A549 (cell line): ENCODE measurements around the gene PTPRN2.

Source experiments
- CBX2 ChIP-seq: fragments of 200-600 bp; sonication (generic); IDR thresholded peaks from 2 replicates; pipeline ENCODE4 v1.6.1; 2016; ENCODE audit warnings: low read depth, mild to moderate bottlenecking, borderline replicate concordance
- CHD2 ChIP-seq: fragments of 150-350 bp; IDR thresholded peaks from 2 replicates; pipeline ENCODE4 v1.6.1; 2014; ENCODE audit warnings: low read length; ENCODE audit not compliant: partially characterized antibody
- FOSL2 ChIP-seq, 2 experiments: fragments of 450-650 bp in 1 of 2; fragments of >200 bp in 1 of 2; sonication (Bioruptor Twin) in 1 of 2; formaldehyde crosslinking; IDR thresholded peaks; 2 replicates each; pipeline versions ENCODE4 v1.5.0 to v1.6.1; 2016 to 2020; ENCODE audit warnings: mild to moderate bottlenecking in 1 of 2, moderate library complexity in 1 of 2
- KDM1A ChIP-seq: fragments of 200-600 bp; sonication (generic); IDR thresholded peaks from 2 replicates; pipeline ENCODE4 v1.6.1; 2016; ENCODE audit warnings: low read depth, mild to moderate bottlenecking
- MAZ ChIP-seq: fragments of 150-350 bp; IDR thresholded peaks from 2 replicates; pipeline ENCODE4 v1.6.1; 2014; ENCODE audit warnings: antibody characterized with exemption, low read depth, low read length, borderline replicate concordance
- MYC ChIP-seq: IDR thresholded peaks from 2 replicates; pipeline ENCODE4 v1.6.1; 2012; ENCODE audit warnings: mild to moderate bottlenecking, inconsistent platforms, low read length, improper control_type of control experiment, borderline replicate concordance
- PHF8 ChIP-seq: fragments of 200-600 bp; sonication (generic); IDR thresholded peaks from 2 replicates; pipeline ENCODE4 v1.6.1; 2016; ENCODE audit warnings: low read depth, mild to moderate bottlenecking, antibody characterized with exemption, moderate library complexity, borderline replicate concordance
- POLR2A ChIP-seq: IDR thresholded peaks from 2 replicates; pipeline ENCODE4 v1.6.1; 2012; ENCODE audit warnings: mild to moderate bottlenecking, low read length
- RCOR1 ChIP-seq: fragments of 150-350 bp; IDR thresholded peaks from 2 replicates; pipeline ENCODE4 v1.6.1; 2014; ENCODE audit warnings: antibody characterized with exemption, low read length, low read depth
- RFX5 ChIP-seq: fragments of 450-650 bp; IDR thresholded peaks from 2 replicates; pipeline ENCODE4 v1.7.1; 2014; ENCODE audit warnings: antibody characterized with exemption, mild to moderate bottlenecking, moderate library complexity
- TF ChIP-seq, protein P1 (sequence below): fragments of >200 bp; sonication (Bioruptor Twin); formaldehyde crosslinking; IDR thresholded peaks from 3 replicates; pipeline ENCODE4 v1.5.1; 2016
- TF ChIP-seq, protein P2 (sequence below): fragments of 200-600 bp; sonication (generic); IDR thresholded peaks from 2 replicates; pipeline ENCODE4 v1.6.1; 2016; ENCODE audit warnings: antibody characterized with exemption, mild to moderate bottlenecking, moderate library complexity
- TF ChIP-seq, protein P3 (sequence below): IDR thresholded peaks from 2 replicates; pipeline ENCODE4 v1.6.1; 2012
- TF ChIP-seq, protein P4 (sequence below): fragments of 250-450 bp; sonication (Bioruptor Pico); IDR thresholded peaks from 2 replicates; pipeline ENCODE4 v1.5.0; 2021; ENCODE audit warnings: mild to moderate bottlenecking, moderate library complexity, borderline replicate concordance

DNA sequence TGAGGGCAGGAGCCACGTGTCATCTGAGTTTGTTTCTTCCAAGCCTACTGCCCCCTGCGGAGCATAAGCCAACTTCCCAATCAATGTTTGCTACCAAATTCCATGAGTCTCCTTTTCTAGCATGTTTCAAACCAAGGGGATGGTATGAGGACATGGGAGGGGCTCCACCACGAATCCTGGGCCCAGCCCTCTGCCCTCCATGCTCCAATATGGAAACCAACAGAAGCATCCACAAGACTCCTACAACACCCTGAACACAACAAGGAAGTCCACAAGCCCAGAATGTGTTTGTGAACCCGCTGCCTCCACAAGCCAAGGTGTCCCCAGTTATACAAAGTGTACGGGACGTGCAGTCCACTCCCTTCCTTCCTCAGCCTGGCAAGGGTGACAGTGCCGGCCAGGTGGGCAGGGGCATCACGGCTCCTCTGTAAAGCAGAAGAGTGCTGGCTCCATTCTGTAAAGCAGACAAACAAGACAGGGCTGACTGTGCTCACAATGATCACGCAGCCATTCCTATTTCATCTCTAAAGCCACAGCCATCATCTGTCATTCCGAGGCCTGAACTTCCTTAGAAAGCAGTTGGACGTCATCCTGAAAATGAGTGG, 466.1 kb downstream of the PTPRN2 start:
- TF ChIP-seq, protein P1, sequence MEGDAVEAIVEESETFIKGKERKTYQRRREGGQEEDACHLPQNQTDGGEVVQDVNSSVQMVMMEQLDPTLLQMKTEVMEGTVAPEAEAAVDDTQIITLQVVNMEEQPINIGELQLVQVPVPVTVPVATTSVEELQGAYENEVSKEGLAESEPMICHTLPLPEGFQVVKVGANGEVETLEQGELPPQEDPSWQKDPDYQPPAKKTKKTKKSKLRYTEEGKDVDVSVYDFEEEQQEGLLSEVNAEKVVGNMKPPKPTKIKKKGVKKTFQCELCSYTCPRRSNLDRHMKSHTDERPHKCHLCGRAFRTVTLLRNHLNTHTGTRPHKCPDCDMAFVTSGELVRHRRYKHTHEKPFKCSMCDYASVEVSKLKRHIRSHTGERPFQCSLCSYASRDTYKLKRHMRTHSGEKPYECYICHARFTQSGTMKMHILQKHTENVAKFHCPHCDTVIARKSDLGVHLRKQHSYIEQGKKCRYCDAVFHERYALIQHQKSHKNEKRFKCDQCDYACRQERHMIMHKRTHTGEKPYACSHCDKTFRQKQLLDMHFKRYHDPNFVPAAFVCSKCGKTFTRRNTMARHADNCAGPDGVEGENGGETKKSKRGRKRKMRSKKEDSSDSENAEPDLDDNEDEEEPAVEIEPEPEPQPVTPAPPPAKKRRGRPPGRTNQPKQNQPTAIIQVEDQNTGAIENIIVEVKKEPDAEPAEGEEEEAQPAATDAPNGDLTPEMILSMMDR: no peak
- TF ChIP-seq MAZ (no peak), MYC (no peak), POLR2A (no peak), KDM1A (no peak), RFX5 (no peak), RCOR1 (no peak), CHD2 (no peak), CBX2 (no peak), PHF8 (no peak), FOSL2 (IDR thresholded peaks at IDR 0.05) (no peak), FOSL2 (CRISPR knock-in tag; IDR thresholded peaks at IDR 0.05) (no peak)
- TF ChIP-seq, protein P2, sequence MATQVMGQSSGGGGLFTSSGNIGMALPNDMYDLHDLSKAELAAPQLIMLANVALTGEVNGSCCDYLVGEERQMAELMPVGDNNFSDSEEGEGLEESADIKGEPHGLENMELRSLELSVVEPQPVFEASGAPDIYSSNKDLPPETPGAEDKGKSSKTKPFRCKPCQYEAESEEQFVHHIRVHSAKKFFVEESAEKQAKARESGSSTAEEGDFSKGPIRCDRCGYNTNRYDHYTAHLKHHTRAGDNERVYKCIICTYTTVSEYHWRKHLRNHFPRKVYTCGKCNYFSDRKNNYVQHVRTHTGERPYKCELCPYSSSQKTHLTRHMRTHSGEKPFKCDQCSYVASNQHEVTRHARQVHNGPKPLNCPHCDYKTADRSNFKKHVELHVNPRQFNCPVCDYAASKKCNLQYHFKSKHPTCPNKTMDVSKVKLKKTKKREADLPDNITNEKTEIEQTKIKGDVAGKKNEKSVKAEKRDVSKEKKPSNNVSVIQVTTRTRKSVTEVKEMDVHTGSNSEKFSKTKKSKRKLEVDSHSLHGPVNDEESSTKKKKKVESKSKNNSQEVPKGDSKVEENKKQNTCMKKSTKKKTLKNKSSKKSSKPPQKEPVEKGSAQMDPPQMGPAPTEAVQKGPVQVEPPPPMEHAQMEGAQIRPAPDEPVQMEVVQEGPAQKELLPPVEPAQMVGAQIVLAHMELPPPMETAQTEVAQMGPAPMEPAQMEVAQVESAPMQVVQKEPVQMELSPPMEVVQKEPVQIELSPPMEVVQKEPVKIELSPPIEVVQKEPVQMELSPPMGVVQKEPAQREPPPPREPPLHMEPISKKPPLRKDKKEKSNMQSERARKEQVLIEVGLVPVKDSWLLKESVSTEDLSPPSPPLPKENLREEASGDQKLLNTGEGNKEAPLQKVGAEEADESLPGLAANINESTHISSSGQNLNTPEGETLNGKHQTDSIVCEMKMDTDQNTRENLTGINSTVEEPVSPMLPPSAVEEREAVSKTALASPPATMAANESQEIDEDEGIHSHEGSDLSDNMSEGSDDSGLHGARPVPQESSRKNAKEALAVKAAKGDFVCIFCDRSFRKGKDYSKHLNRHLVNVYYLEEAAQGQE: no peak
- TF ChIP-seq, protein P3, sequence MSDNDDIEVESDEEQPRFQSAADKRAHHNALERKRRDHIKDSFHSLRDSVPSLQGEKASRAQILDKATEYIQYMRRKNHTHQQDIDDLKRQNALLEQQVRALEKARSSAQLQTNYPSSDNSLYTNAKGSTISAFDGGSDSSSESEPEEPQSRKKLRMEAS: no peak
- TF ChIP-seq, protein P4, sequence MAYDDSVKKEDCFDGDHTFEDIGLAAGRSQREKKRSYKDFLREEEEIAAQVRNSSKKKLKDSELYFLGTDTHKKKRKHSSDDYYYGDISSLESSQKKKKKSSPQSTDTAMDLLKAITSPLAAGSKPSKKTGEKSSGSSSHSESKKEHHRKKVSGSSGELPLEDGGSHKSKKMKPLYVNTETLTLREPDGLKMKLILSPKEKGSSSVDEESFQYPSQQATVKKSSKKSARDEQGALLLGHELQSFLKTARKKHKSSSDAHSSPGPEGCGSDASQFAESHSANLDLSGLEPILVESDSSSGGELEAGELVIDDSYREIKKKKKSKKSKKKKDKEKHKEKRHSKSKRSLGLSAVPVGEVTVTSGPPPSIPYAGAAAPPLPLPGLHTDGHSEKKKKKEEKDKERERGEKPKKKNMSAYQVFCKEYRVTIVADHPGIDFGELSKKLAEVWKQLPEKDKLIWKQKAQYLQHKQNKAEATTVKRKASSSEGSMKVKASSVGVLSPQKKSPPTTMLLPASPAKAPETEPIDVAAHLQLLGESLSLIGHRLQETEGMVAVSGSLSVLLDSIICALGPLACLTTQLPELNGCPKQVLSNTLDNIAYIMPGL (CRISPR knock-in tag): no peak
